ENCODE results near the gene RAB27A.
"Not testable (repeated sequence)": the region's sequence is repeated elsewhere in the genome, so short reads cannot be mapped to it uniquely, and the experiment has no call there.

RAB27A gene

GRCh38 chr15:55250392-55250791 is 39.2 kb downstream of the RAB27A start:
- no peak for DNase-seq (ENCODE audit: low read depth)

- DNase-seq (ENCODE audit: low read depth): not testable (repeated sequence)
These were observed 39.7 kb downstream of the RAB27A start for GRCh38 chr15:55249885-55250284.

- DNase-seq (ENCODE audit: low read depth): no peak
These were observed 40.7 kb downstream of the RAB27A start for GRCh38 chr15:55248895-55249294.

GRCh38 chr15:55247766-55248427 is 41.7 kb downstream of the RAB27A start:
- DNase-seq (ENCODE audit: low read depth): no peak

DNA sequence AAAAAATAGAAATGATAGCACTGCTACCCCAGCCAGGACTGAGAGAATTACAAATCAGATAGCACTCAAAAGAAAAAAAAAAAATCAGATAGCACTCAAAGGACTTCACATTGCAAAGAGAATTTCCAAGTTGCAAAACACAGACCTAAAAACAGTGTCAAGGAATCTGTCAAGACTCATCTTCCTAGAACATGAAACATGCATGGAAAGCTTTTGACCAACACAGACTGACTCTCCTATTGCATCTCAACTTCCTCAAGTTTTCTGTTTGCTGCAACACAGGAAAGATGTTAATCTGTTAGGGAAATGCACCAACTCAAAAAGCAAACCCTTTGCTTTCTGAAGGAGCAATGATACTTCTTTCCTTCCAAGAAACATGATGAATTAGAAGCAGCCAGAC is 42.3 kb downstream of the RAB27A start:
- no peak for DNase-seq (ENCODE audit: low read depth)

DNA sequence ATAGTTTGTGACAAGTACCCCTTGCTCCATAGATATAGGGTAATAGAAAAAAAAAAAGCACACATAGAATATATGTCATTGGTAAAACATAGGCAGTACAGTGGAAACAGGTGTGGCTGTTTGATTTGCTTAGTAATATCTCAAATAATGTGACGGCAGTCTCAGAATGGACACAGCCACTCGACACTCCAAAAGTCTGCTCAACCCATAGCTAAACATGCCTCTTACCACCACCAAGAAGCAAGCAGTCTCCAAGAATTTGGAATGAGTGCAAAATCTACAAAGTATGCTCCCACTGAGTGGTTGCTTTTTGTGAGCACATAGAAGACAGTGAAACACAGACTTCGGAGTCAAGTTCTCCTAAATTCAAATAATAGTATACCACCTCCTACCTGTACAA is 43.0 kb downstream of the RAB27A start:
- no peak for DNase-seq (ENCODE audit: low read depth)

DNA sequence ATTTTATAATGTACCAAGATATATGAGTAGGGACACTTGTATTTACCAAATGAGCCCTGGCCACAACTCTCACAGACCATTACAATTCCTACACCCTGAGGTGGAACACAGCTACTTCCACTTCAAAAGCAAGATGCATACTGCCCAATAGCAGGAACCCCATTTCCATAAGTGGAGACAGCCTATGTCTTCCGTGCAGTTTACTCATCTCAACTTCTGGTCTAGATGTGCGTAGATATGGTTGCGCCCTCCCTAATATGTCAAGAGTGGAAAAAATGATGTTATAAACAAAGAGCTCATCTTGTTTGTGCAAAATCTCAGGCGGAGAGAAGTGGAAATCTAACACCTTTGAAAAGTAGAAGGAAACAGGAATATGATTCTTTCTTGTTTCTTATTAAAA is 44.6 kb downstream of the RAB27A start:
- DNase-seq (ENCODE audit: low read depth): no peak

DNA sequence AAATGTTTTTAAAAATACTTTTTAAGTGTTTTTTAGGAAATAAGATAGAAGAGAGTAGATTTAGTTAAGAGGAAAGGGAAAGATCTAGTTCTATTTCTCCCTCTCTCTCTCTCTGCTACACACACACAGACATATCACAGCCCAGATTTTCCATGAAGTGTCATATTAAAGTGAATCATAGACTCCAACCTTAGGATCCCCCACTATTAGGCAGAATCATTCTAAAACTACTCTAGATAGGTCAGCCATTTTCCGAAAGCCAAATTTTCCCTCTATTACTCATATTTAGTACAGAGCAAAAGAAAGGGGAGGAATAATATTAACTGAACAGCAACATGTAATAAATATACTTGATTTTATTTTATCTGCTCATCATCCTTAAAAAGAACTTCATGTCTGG is 47.7 kb downstream of the RAB27A start:
- DNase-seq (ENCODE audit: low read depth): no peak

DNA sequence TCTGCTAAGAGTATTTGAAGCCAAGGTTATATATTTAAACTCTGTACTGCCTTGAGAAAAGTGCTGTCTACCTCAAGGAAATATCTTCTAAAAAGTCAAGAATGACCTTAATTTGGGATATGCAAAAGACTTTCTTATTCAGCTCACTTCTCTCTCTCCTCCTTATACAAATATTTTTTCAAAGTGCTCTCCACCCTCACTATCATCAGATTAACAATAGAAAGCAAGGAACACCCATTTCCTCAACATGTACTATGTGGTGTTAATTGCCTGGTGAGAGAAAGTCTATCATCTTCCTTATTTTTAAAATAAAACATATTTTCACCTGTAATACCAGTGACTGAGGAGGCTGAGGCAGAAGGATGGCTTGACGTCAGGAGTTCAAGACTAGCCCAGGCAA is 48.4 kb downstream of the RAB27A start:
- DNase-seq (ENCODE audit: low read depth): no peak

- DNase-seq (ENCODE audit: low read depth): no peak
These were observed 49.4 kb downstream of the RAB27A start for GRCh38 chr15:55240125-55240760.

- DNase-seq (ENCODE audit: low read depth): no peak
These were observed 50.0 kb downstream of the RAB27A start for GRCh38 chr15:55239440-55240124.

- DNase-seq (ENCODE audit: low read depth): no peak
These were observed 50.7 kb downstream of the RAB27A start for GRCh38 chr15:55238877-55239276.

- DNase-seq (ENCODE audit: low read depth): no peak
These were observed 52.1 kb downstream of the RAB27A start for GRCh38 chr15:55237219-55238130.

DNA sequence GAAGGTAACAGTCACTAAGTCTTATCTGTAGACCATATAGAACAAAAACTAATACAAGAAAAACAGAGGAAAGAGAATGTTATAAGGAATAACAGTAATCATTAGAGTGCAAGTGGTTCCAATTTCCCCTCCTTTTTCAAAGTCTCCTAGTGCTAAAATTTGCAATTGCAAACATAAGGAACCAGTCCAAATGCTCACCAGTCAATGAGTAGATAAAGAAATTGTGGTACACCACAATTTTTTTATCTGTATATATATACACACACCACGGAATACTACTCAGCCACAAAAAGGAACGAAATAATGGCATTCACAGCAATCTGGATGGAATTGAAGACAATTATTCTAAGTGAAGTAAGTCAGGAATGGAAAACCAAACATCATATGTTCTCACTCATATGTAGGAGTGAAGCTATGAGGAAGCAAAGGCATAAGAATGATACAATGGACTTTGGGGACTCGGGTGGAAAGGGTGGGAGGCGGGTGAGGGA is 54.0 kb downstream of the RAB27A start:
- DNase-seq (ENCODE audit: low read depth): no peak

GRCh38 chr15:55234800-55235104 is 54.9 kb downstream of the RAB27A start:
- no peak for DNase-seq (ENCODE audit: low read depth)

GRCh38 chr15:55234104-55234799 is 55.4 kb downstream of the RAB27A start:
- no peak for DNase-seq (ENCODE audit: low read depth)

DNA sequence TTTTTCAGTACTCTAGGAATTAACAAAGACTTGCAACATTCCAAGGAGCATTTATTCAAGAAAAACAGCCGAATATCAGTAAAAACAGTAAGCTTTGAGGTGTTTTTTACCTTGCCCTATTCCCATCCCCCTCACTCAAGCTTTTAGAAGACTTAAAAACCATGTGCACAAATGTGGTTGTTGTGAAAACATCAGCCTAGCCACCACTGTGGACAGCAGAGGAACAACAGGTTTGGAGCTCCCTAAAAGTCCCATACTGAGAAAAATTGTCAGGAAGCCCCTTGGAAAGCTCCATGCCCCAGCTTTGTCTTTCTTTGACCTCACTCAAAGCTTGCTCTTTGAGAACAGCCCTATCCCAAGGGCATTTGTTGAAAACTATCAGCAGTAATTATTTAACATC is 58.2 kb downstream of the RAB27A start:
- DNase-seq (ENCODE audit: low read depth): no peak

DNA sequence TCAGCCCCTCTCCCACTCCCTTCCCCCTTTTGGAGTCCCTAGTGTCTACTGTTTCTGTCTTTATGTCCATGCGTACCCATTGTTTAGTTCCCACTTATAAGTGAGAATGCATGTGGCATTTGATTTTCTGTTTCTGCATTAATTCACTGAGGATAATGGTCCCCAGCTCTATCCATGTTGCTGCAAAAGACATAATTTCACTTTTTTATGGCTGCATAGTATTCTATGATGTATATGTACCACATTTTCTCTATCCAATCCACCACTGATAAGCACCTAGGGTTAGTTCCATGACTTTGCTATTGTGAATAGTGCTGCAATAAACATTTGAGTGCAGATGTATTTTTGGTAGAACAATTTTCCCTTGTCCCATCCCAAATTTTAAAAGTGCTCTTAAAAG is 58.7 kb downstream of the RAB27A start:
- DNase-seq (ENCODE audit: low read depth): no peak

GRCh38 chr15:55230051-55230670 is 59.5 kb downstream of the RAB27A start:
- no peak for DNase-seq (ENCODE audit: low read depth)

DNA sequence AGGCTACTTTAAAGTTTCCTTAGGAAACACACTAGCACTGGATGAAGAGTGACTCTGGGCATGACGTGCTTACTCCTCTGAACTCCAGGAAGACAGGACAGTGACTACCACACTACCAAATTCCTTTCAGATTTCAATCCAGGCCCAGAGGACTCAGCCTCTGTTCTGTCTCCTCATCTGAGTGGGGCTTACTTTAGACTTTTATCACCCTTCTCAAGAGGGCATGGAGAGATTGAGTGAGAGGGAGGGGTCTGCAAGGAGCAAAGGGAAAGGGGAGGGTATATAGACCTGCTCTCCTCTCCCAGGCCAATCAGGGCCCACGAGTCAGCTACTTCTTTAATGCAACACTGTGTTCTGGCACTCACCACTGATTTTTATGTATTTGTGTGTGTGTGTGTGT is 63.5 kb downstream of the RAB27A start:
- no peak for DNase-seq (ENCODE audit: low read depth)

- no peak for DNase-seq (ENCODE audit: low read depth)
These were observed 64.7 kb downstream of the RAB27A start for GRCh38 chr15:55224892-55225291.
